ENCODE measurements around the gene TMEM147. TPM values are rescaled to one million over a fixed set of nuclear protein-coding genes. Genes with fewer than 3 reads are reported as not detected.

Gene TMEM147
- total RNA-seq, 6 experiments from 2014 or later, result 104 to 130 (median 115) TPM

DNA sequence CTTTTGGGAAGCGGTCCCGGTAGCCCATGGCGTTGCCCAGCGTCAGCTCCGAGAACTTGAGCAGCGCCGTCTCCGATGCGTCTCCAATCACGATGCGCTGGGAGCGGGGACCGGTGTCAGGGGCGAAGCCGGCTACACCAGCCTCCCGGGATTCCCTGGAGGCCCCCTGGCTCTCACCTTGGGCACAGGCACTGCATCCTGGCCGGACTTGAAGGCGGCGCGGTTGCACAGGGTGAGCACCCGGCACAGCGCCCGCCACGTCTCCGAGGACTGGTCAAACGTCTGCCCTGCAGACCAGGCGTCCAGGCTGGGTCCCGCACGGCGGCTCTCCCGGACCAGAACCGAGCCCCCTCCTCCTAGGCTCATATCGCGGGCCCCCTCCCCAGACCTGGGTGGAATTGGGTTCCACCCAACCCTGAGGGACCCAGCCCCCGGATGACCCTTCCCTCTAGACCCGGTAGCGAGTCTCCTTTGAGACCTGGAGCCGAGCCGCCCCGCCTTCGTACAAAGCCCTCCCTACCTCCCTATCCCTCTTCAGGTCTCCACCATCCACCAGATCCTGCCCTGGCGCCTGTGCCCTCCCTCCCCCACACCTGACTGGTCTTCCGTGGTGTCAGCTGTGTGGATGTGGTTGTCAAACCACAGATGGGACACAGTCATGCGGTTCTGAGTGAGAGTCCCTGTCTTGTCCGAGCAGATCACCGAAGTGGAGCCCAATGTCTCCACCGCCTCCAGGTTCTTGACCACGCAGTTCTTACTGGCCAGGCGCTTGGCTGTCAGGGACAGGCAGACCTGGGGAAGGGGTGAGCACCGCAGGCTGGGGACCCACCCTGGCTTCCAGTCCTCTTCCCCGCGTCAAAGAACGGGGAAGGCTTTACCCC lies 13.2 kb downstream of the TMEM147 start:
- peaks cover 43% of the 10 kb centered on the region for H3K27me3 Mint-ChIP-seq (ENCODE audit: insufficient read depth)
- no peak for DNase-seq
- H3K36me3 Mint-ChIP-seq (ENCODE audit: low read depth), result no peaks in the 10 kb centered on the region
- no peaks in the 10 kb centered on the region for H3K9me3 Mint-ChIP-seq
- TF ChIP-seq, protein P1, sequence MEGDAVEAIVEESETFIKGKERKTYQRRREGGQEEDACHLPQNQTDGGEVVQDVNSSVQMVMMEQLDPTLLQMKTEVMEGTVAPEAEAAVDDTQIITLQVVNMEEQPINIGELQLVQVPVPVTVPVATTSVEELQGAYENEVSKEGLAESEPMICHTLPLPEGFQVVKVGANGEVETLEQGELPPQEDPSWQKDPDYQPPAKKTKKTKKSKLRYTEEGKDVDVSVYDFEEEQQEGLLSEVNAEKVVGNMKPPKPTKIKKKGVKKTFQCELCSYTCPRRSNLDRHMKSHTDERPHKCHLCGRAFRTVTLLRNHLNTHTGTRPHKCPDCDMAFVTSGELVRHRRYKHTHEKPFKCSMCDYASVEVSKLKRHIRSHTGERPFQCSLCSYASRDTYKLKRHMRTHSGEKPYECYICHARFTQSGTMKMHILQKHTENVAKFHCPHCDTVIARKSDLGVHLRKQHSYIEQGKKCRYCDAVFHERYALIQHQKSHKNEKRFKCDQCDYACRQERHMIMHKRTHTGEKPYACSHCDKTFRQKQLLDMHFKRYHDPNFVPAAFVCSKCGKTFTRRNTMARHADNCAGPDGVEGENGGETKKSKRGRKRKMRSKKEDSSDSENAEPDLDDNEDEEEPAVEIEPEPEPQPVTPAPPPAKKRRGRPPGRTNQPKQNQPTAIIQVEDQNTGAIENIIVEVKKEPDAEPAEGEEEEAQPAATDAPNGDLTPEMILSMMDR (IDR thresholded peaks at IDR 0.05), result no peak
- no peak overlapping the region for H3K27ac Mint-ChIP-seq
- H3K4me3 Mint-ChIP-seq, result no peak overlapping the region
- H3K4me1 Mint-ChIP-seq (ENCODE audit: low read depth), result no peaks in the 10 kb centered on the region

DNA sequence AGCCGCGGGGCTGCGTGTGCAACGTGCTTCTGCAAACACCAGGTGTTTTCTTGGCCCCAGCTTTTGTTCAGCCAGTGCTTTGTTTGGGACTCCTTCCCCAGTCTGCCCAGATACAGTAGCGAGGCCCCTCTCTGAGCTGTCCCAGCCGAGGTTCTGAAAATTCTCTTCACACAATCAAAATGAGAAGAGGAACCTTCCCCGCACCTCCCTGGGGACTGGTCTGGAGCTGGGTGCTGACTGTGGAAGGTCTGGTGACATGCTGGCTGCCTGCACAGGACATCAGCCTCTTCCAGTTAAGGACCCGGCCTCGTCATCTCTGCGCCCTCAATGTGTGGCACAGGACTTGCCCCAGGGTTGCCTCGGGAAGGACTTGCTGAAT lies 13.8 kb downstream of the TMEM147 start:
- Mint-ChIP-seq H3K4me3 (no peak overlapping the region), H3K27ac (no peak overlapping the region), H3K4me1 (ENCODE audit: low read depth) (no peaks in the 10 kb centered on the region), H3K27me3 (ENCODE audit: insufficient read depth) (peaks cover 41% of the 10 kb centered on the region), H3K36me3 (ENCODE audit: low read depth) (no peaks in the 10 kb centered on the region), H3K9me3 (no peaks in the 10 kb centered on the region)
- TF ChIP-seq, protein P1 (IDR thresholded peaks at IDR 0.05), result no peak
- no peak for DNase-seq

DNA sequence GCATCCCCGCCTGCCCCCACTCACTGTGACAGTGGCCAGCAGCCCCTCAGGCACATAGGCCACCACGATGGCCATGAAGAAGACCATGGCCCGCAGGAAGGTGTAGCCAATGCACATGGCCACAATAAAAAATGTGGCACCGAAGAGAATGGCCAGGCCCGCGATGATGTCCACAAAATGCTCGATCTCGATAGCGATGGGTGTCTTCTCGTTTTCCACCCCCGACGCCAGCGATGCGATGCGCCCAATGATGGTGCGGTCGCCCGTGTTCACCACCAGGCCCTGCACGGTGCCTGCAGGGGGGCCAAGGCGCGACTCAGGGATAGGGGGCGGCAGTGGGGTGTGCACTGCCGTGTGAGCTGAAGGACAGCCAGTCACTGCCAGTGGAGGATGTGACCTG lies 14.4 kb downstream of the TMEM147 start:
- Mint-ChIP-seq H3K36me3 (ENCODE audit: low read depth) (no peaks in the 10 kb centered on the region), H3K4me3 (no peak overlapping the region), H3K27me3 (ENCODE audit: insufficient read depth) (peaks cover 46% of the 10 kb centered on the region), H3K4me1 (ENCODE audit: low read depth) (no peaks in the 10 kb centered on the region), H3K27ac (no peak overlapping the region), H3K9me3 (no peaks in the 10 kb centered on the region)
- TF ChIP-seq, protein P1 (IDR thresholded peaks at IDR 0.05), result no peak
- no peak for DNase-seq

DNA sequence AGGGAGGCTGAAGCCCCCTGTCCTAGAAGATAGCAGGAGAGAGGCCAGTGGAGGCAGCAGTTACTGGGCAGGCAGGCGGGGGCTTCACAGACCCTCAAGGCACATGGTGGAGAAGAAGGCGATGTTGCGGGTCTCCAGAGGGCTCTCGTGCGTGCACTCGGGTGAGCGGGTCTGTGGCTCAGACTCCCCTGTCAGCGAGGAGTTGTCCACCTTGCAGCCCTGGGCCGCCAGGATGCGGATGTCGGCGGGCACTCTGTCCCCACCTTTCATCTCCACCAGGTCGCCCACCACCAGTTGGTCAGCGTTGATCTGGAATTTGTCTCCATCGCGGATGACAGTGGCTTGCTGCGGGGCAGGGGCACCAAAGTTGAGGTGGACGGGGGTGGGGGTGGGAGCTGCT lies 14.8 kb downstream of the TMEM147 start:
- H3K27ac Mint-ChIP-seq, result no peak overlapping the region
- no peaks in the 10 kb centered on the region for H3K4me1 Mint-ChIP-seq (ENCODE audit: low read depth)
- TF ChIP-seq, protein P1 (IDR thresholded peaks at IDR 0.05), result no peak
- H3K27me3 Mint-ChIP-seq (ENCODE audit: insufficient read depth), result peaks cover 47% of the 10 kb centered on the region
- H3K4me3 Mint-ChIP-seq, result no peak overlapping the region
- DNase-seq, result no peak
- H3K36me3 Mint-ChIP-seq (ENCODE audit: low read depth), result no peaks in the 10 kb centered on the region
- no peaks in the 10 kb centered on the region for H3K9me3 Mint-ChIP-seq

DNA sequence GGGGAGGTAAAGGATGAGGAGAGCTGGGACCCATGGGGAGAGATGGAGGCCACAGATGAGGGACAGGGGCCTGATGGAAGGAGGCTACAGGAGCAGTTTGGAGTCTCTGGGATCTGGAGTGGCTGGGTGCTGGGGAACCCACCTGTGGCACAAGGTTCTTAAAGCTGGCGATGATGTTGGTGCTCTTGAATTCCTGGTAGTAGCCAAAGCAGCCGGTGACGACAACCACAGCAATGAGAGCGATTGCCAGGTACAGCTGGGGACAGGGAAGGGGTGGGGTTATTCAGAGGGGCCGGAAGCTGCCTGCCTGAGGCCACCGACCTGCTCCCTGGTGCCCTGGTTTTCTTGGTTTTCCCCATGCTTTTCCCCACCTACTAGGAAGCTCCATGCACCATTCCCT lies 15.3 kb downstream of the TMEM147 start:
- DNase-seq, result no peak
- no peaks in the 10 kb centered on the region for H3K4me1 Mint-ChIP-seq (ENCODE audit: low read depth)
- TF ChIP-seq, protein P1 (IDR thresholded peaks at IDR 0.05), result no peak
- H3K36me3 Mint-ChIP-seq (ENCODE audit: low read depth), result no peaks in the 10 kb centered on the region
- H3K27me3 Mint-ChIP-seq (ENCODE audit: insufficient read depth), result peaks cover 46% of the 10 kb centered on the region
- H3K9me3 Mint-ChIP-seq, result no peaks in the 10 kb centered on the region
- no peak overlapping the region for H3K27ac Mint-ChIP-seq
- H3K4me3 Mint-ChIP-seq, result no peak overlapping the region

Data from HFFc6 (cell line).